HG02571 (cell line): ENCODE measurements around the gene LRIG1.

Experiments
- ATAC-seq: cut with Tn5 transposase; IDR thresholded peaks from one replicate; pipeline ENCODE4 v1.9.1; 2021; ENCODE audit warnings: mild to moderate bottlenecking, moderate library complexity; ENCODE audit not compliant: unreplicated experiment

Gene LRIG1

DNA sequence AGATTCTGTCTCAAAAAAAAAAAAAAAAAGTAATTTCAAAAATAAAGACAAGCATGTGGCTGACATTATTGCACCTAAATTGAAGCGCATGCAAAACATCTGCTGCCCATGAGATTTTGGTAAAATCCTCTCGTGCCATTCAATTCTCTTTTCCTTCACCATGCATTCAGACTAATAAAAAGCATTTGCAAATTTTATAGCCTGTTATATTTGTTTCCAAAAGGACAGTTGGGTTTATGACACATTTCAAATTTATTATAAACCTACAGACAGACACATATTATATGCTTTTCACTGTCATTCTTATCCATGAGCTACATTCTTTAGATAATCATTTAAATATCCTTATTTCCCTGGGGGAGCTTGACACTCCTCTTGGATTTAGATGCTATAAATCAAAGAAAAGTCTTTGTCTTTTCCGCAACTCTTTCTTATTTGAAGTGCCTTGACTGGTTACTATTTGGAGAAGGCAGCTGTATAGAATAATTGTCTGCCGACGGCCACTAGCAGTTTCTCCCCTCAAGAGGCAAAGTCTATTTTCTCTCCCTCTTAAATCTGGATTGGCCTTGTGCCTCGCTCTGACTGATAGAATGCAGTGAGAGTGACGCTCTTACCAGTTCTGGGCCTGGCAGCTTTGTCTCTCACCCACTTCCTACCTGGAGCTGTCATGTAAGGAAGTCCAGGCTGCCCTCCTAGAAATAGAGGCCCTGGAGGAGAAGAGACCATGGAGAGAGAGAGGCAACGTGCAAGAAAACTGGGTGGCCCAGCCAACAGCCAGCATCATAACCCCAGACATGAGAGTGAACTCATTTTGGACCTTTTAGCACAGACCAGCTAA lies 6.8 kb upstream of the LRIG1 start:
- ATAC-seq = no peak

DNA sequence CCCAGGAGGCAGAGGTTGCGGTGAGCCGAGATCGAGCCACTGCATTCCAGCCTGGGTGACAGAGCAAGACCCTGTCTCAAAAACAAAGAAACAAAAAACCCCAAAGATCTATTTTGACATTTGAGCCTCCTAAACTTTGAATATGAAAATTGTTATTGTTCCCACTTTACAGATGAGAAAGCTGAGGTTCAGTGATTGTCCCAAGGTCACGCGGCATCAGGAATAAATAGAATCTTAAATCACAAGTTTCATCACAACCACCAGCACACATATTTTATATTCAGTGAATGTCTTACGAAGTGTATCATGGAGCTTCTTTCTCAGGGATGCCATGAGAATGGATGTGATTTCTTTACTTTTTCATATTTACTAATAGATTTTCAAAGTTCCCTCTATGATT lies 5.3 kb upstream of the LRIG1 start:
- no peak for ATAC-seq

GRCh38 chr3:66504850-66505641 lies 4.2 kb upstream of the LRIG1 start:
- ATAC-seq = no peak

DNA sequence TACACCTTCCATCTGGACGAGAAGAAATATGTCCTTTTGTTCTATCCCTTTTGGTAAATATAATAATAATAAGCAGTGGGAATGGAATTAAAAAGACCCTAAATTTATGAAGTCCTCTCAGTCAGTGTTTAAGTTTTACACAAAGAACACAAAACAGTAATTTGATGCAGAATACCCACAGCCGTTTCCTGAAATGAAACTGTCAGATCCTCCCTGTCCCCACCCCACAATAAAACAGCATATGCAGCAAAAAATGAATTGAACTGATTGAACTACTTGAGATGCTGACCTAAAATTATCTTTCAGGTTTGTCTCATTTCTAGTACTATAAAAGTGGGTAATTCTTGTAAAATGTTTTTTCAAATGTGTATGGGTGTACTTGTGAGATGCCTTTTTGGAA lies 2.2 kb upstream of the LRIG1 start:
- no peak for ATAC-seq

DNA sequence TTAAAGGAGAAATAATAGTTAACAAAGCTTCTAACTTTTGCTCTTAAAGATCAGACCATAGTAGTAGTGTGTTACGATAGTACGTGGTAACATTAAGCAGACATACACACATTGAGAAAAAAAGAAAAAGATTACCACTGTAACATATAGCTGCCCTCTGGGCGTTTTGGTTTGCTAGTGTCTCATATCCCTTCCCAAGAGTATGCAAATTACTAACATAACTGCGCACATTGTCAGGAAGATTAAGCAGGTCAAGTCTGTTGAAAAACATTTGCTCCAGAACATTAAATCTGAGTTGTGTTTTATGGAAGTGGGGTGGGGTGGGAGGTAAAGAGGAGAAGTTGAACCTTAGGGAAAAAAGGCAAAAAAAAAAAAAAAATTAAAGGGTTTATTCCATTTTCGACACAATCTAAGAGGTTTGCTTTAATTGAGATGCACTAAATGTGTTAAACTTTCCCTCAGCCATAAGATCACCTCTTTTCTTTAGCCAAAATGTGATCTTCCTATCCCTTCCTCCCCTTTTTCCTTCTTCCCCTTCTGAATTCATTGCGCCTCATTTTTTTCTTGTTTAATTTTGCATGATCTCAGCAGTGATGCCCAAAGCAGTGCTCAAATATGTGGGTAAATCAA lies 1.5 kb upstream of the LRIG1 start:
- ATAC-seq = no peak

GRCh38 chr3:66501483-66502244 lies 842 bp upstream of the LRIG1 start:
- no peak for ATAC-seq

GRCh38 chr3:66499881-66500575 lies 794 bp downstream of the LRIG1 start:
- ATAC-seq = peak; percentile 11

DNA sequence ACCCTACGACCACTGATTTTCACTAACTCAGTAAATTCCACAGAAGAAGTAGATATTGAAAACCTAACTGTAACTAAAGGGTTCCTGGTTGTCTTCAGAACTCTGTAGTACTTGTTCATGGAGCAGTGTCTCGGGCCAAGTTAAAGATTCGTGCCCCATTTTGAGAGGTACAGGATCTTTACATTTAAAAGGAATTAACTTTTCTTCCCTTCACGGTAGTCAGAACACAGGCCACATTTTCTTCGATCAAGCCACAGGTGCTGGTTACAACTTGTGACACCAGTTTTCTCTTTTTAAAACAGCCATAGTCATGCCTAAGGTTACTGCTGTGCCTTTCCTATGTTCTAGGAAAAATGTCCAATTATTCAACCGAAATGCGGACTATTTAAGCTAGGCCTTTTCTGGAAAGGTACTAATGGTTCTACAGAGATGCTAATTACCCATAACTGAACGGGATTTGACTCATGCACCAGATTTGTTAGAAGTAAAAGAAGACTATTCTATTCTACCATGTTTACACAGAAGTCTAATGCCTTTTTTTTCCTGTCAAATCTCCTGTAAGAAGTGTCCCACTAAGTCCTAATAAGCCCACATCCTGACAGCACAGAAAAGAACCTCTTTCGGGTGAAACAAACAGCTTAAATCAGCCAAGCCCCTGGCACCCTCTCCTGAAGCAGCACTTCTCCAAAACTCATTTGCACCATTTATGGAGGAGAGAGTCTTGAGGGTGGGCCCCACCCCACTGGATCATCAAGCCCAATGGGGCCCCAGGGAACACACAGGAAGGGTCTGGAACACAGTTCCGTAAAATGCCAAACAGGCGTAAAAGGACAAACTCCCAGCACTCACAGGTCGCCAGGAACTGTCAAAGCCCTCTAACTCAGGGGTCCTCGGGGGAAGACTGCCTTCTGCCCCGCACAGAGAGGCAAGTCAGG lies 1.9 kb downstream of the LRIG1 start:
- no peak for ATAC-seq

- no peak for ATAC-seq
Measured at GRCh38 chr3:66497985-66498671, 2.7 kb downstream of the LRIG1 start.

DNA sequence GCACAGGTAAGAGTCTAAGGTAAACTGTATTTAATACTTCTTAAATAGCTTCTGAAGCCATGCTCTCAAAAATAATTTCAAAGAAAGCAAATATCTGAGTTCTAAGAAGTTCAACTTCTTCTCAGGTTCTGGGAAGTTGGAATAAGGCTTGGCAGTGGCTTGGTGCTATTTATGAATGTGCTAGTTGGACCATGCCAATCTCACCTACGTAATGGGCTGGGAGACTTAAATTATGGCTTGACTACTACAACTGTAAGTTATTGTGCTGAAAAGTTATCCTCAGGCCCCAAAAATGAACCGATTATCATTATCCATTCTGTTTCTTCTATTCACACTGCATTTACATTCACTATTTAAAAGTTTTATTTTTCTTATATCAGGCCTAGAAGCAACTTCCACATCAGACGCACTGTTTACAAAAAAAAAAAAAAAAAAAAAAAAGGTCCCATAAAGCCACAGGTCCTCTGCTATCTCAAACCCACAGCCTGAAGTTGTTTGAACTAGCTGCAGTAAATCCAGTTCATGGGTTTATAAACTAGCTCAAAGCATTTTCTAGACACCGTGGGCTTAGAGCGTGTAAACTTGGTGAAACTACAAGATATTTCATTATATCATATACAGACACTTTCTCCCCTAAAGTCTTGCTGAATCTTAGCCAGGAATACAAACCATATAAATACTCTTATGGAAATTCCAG lies 3.4 kb downstream of the LRIG1 start:
- ATAC-seq = no peak

GRCh38 chr3:66496746-66497145 lies 4.1 kb downstream of the LRIG1 start:
- ATAC-seq = no peak

- no peak for ATAC-seq
Measured at GRCh38 chr3:66496301-66496700, 4.5 kb downstream of the LRIG1 start.

DNA sequence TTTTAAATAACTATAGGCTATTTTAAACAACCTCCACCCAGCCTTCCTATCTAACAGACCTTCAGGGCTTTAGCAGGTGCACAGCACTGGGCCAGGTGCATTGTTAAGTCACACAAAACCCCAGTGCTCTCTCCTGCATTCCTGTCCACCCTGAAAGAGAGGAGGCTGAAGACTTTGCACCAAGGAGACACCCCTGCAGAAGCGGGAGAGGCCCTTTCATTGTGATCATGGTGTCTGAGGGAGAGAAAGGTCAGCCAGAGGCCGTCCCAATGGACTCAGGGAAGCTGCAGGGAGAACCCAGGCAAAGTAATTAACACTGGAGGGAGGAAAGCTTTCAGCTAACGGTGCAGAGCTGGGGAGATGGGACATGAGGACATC lies 5.2 kb downstream of the LRIG1 start:
- ATAC-seq = no peak

- no peak for ATAC-seq
Measured at GRCh38 chr3:66494959-66495667, 5.7 kb downstream of the LRIG1 start.

DNA sequence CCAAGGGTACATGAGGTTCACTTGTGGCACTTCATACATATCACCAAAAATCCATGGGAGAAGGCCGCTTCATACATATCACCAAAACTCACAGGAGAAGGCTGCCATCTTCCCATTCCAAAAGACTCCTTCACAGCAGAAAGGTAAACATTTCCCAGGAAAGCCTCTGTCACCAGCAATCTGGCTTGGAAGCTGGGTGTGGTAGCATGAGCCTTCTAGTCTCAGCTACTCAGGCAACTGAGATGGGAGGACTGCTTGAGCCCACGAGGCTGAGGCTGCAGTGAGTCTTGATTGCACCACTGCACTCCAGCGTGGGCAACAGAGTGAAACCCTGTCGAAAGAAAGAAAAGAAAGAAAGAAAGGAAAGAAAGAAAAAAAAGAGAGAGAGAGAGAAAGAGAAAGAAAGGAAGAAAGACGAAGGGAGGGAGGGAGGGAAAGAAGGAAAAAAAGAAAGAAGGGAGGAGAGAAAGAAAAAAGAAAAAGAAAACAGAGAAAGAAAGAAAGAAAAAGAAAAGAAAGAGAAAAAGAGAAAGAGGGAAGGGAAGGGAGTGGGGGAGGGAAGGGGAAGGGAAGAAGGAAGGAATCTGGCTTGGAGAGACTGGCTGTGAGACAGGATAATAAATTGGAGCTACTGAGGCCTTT lies 7.2 kb downstream of the LRIG1 start:
- no peak for ATAC-seq

DNA sequence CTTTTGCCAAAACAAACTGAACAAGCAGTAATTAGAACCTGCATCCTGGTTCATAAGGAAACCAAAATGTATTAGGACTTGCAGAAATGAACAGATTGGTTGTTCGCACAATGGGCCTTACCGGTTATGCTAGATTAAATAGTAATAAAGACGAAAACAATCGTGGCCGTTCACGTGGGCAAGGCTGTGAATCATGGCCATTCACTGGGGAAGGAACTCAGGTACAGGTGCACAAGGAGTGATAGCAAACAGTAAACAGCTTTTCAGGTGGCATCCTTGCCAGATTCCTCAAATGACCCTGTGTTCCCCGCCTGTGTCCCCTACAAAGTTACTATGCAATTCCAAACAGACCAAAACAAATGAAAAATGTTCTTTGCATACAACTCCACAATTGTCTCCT lies 8.2 kb downstream of the LRIG1 start:
- no peak for ATAC-seq

- ATAC-seq = no peak
Measured at GRCh38 chr3:66492071-66492470, 8.8 kb downstream of the LRIG1 start.
